GM15510 (cell line): ENCODE measurements around the gene SIGLEC10.
A peak's percentile ranks its signal among the peaks of the same experiment; 100 is the strongest.

Experiments used
- POLR2A ChIP-seq: IDR thresholded peaks from 3 replicates; pipeline ENCODE4 v1.6.1; 2011; ENCODE audit warnings: borderline replicate concordance; ENCODE audit not compliant: insufficient read length; ENCODE audit errors: extremely low read depth

SIGLEC10 gene

GRCh38 chr19:51402117-51402516 is 15.3 kb downstream of the SIGLEC10 start:
- TF ChIP-seq POLR2A = no peak

GRCh38 chr19:51399231-51399630 is 18.2 kb downstream of the SIGLEC10 start:
- no peak for TF ChIP-seq POLR2A

- TF ChIP-seq POLR2A = no peak
Measured at GRCh38 chr19:51398096-51398704, 19.2 kb downstream of the SIGLEC10 start.

GRCh38 chr19:51396175-51396574 is 21.3 kb downstream of the SIGLEC10 start:
- no peak for TF ChIP-seq POLR2A

GRCh38 chr19:51394050-51394836 is 23.2 kb downstream of the SIGLEC10 start:
- peak; percentile 82 for TF ChIP-seq POLR2A

- no peak for TF ChIP-seq POLR2A
Measured at GRCh38 chr19:51392701-51393100, 24.7 kb downstream of the SIGLEC10 start.

GRCh38 chr19:51391073-51391611 is 26.3 kb downstream of the SIGLEC10 start:
- no peak for TF ChIP-seq POLR2A

- TF ChIP-seq POLR2A = no peak
Measured at GRCh38 chr19:51389143-51389542, 28.3 kb downstream of the SIGLEC10 start.

GRCh38 chr19:51387924-51388389 is 29.5 kb downstream of the SIGLEC10 start, which contains the start of gene LIM2:
LIM2 (minus strand) TSS chr19:51387974; CDS start chr19:51387443, 531 bp downstream.
- TF ChIP-seq POLR2A = no peak

GRCh38 chr19:51386882-51387520 is 30.4 kb downstream of the SIGLEC10 start:
- no peak for TF ChIP-seq POLR2A

- no peak for TF ChIP-seq POLR2A
Measured at GRCh38 chr19:51382004-51382403, 35.4 kb downstream of the SIGLEC10 start.

GRCh38 chr19:51380379-51380778 is 37.1 kb downstream of the SIGLEC10 start:
- no peak for TF ChIP-seq POLR2A

- no peak for TF ChIP-seq POLR2A
Measured at GRCh38 chr19:51377422-51377821, 40.0 kb downstream of the SIGLEC10 start.

GRCh38 chr19:51375504-51376221 is 41.8 kb downstream of the SIGLEC10 start:
- TF ChIP-seq POLR2A = no peak
